Vagina (tissue), 2 donors: Measurements from ENCODE around the gene ADAMTSL3. TPM values are rescaled to one million over a fixed set of nuclear protein-coding genes. Genes with fewer than 3 reads are reported as not detected.
A peak's percentile ranks its signal among the peaks of the same experiment; 100 is the strongest.

Source experiments
- DNase-seq, 2 donors: peaks; one replicate each; pipeline ENCODE4 v3.0.0-alpha.2; 2017; ENCODE audit errors: extremely low spot score in 2 of 2
- H3K27ac ChIP-seq: fragments of 200-600 bp; sonication (generic); one replicate; pipeline ENCODE4 v1.5.1; 2019
- H3K27me3 ChIP-seq: fragments of 200-600 bp; sonication (generic); one replicate; pipeline ENCODE4 v1.5.1; 2019
- H3K36me3 ChIP-seq, 2 donors: fragments of 200-600 bp; sonication (generic); one replicate each; pipeline ENCODE4 v1.5.1; 2017 to 2019
- H3K4me1 ChIP-seq: fragments of 200-600 bp; sonication (generic); one replicate; pipeline ENCODE4 v1.5.1; 2019
- H3K4me3 ChIP-seq, 2 donors: fragments of 200-600 bp; sonication (generic); 1 replicate in 1 of 2; 2 replicates in 1 of 2; pipeline ENCODE4 v1.5.1; 2016 to 2019
- H3K9me3 ChIP-seq: fragments of 200-600 bp; sonication (generic); one replicate; pipeline ENCODE4 v1.5.1; 2019
- POLR2A ChIP-seq, 2 donors: fragments of 450-650 bp; IDR thresholded peaks; one replicate each; pipeline ENCODE4 v1.6.1; 2017; ENCODE audit warnings: antibody characterized with exemption in 2 of 2, mild to moderate bottlenecking in 2 of 2, moderate library complexity in 2 of 2
- POLR2AphosphoS5 ChIP-seq, 2 donors: sonication (generic); formaldehyde crosslinking; IDR thresholded peaks; one replicate each; pipeline ENCODE4 v1.9.0; 2017; ENCODE audit warnings: antibody characterized with exemption in 2 of 2, mild to moderate bottlenecking in 2 of 2, low read depth in 1 of 2; ENCODE audit not compliant: insufficient read depth in 1 of 2
- intact Hi-C: fragments of 100-400 bp; cut with DNase I; formaldehyde crosslinking; loops from one replicate; pipeline ENCODE4 v1.15.1; 2023
- total RNA-seq: library from RNA; depleted of rRNA; stranded (reverse); fragments of >200 nt; gene quantifications from one replicate; pipeline ENCODE4 v1.2.3, GENCODE V29; 2016
- TF ChIP-seq, protein P1 (sequence below), 3 experiments: fragments of 450-650 bp in 2 of 3; fragments of 200-600 bp in 1 of 3; sonication (generic) in 1 of 3; IDR thresholded peaks; one replicate each; pipeline ENCODE4 v1.5.1; 2017 to 2019; ENCODE audit warnings: antibody characterized with exemption in 3 of 3, mild to moderate bottlenecking in 2 of 3, moderate library complexity in 2 of 3

Gene ADAMTSL3
- total RNA-seq, 1 donor from 2014 or later = 4.2 TPM

DNA sequence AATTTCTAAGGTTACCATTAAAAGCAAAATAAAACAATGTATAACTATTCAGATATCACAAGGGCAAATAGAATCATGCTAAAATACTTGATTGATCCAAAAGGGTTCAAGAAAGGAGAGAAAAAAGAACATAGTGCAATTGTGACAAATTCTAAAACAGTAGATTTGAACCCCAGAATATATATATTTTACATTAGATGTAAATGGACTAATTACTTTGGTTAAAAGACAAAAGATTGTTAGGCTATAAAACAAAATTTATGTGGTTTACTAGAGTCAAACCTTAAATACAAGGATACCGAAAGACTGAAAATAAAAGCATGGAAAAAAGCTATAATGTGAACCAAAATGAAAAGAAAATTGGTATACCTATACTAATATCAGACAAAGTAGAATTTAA, 129.3 kb downstream of the ADAMTSL3 start:
- no peaks in the 10 kb centered on the region for H3K27me3 ChIP-seq
- H3K4me1 ChIP-seq = no peaks in the 10 kb centered on the region
- no peak overlapping the region for H3K4me3 ChIP-seq
- no peak for DNase-seq
- H3K27ac ChIP-seq = no peak overlapping the region
- no peaks in the 10 kb centered on the region for H3K36me3 ChIP-seq
- intact Hi-C loops = no loop called here
- H3K9me3 ChIP-seq = no peaks in the 10 kb centered on the region
- TF ChIP-seq POLR2AphosphoS5 (IDR thresholded peaks at IDR 0.05; ENCODE audit: insufficient read depth in 1 of 2, low read depth in 1 of 2) (no peak), POLR2A (IDR thresholded peaks at IDR 0.05) (no peak)
- TF ChIP-seq, protein P1, sequence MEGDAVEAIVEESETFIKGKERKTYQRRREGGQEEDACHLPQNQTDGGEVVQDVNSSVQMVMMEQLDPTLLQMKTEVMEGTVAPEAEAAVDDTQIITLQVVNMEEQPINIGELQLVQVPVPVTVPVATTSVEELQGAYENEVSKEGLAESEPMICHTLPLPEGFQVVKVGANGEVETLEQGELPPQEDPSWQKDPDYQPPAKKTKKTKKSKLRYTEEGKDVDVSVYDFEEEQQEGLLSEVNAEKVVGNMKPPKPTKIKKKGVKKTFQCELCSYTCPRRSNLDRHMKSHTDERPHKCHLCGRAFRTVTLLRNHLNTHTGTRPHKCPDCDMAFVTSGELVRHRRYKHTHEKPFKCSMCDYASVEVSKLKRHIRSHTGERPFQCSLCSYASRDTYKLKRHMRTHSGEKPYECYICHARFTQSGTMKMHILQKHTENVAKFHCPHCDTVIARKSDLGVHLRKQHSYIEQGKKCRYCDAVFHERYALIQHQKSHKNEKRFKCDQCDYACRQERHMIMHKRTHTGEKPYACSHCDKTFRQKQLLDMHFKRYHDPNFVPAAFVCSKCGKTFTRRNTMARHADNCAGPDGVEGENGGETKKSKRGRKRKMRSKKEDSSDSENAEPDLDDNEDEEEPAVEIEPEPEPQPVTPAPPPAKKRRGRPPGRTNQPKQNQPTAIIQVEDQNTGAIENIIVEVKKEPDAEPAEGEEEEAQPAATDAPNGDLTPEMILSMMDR (IDR thresholded peaks at IDR 0.05) = no peak

DNA sequence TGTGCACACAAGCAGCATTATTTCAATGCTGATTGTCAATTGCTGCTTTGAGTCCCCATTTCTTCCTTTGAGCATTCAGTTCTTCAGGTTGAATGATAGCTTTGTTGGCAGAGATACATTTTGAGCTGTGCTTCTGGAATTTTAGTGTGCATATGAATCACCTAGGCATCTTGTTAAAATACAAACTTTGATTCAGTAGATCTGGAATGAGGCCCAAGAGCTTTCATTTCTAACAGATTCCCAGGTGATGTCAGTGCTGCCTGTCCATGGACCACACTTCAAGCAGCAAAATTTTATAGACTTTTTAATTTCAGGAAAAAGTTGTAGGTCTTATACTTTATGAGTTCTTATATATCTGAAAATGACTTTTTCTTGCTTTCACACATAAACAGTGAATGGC, 131.1 kb downstream of the ADAMTSL3 start:
- intact Hi-C loops = no loop called here
- Histone ChIP-seq H3K4me1 (no peaks in the 10 kb centered on the region), H3K27ac (no peak overlapping the region), H3K27me3 (no peaks in the 10 kb centered on the region), H3K4me3 (no peak overlapping the region), H3K9me3 (no peaks in the 10 kb centered on the region), H3K36me3 (no peaks in the 10 kb centered on the region)
- TF ChIP-seq, protein P1 (IDR thresholded peaks at IDR 0.05) = no peak
- TF ChIP-seq POLR2AphosphoS5 (IDR thresholded peaks at IDR 0.05; ENCODE audit: insufficient read depth in 1 of 2, low read depth in 1 of 2) = peak in 1 of 2 donors; percentile 38
- DNase-seq = no peak

DNA sequence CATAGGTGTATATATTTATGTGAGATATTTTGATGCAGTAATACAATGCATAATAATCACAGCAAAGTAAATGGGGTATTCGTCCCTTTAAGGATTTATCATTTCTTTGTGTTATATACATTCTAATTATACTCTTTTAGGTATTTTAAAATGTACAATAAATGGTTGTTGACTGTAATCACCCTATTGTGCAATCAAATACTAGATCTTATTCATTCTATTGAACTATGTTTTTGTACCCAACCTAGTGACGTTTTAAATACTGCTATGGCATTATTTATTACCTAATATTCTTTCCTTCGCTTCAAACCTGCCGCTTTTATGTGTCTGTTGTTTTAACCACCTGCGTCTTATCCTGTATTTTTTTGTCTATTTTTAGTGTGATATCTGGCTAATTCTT, 132.4 kb downstream of the ADAMTSL3 start:
- Histone ChIP-seq H3K27ac (no peak overlapping the region), H3K27me3 (no peaks in the 10 kb centered on the region), H3K4me3 (no peak overlapping the region), H3K36me3 (no peaks in the 10 kb centered on the region), H3K9me3 (no peaks in the 10 kb centered on the region), H3K4me1 (no peaks in the 10 kb centered on the region)
- no peak for DNase-seq
- TF ChIP-seq POLR2A (IDR thresholded peaks at IDR 0.05) (no peak), POLR2AphosphoS5 (IDR thresholded peaks at IDR 0.05; ENCODE audit: insufficient read depth in 1 of 2, low read depth in 1 of 2) (no peak)
- TF ChIP-seq, protein P1 (IDR thresholded peaks at IDR 0.05) = no peak
- intact Hi-C loops = no loop called here

DNA sequence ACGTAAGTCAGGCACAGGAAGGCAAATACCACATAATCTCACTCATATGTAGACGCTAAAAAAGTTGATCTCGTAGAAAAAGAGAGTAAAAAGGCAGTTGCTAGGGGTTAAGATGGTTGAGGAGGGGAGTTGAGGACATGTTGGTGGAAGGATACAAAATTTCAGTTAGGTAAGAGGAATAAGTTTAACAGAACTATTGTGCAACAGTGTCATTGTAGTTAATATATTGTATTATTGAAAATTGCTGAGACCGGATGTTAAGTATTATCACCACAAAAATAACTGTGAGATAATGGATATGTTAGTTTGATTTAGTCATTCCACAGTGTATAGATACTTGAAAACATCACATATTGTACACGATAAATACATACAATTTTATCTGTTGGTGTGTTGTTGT, 139.1 kb downstream of the ADAMTSL3 start:
- Histone ChIP-seq H3K4me1 (no peaks in the 10 kb centered on the region), H3K27me3 (no peaks in the 10 kb centered on the region), H3K27ac (no peak overlapping the region), H3K4me3 (no peak overlapping the region), H3K36me3 (no peaks in the 10 kb centered on the region), H3K9me3 (no peaks in the 10 kb centered on the region)
- no peak for DNase-seq
- intact Hi-C loops = no loop called here
- no peak for TF ChIP-seq POLR2A (IDR thresholded peaks at IDR 0.05)
- TF ChIP-seq, protein P1 (IDR thresholded peaks at IDR 0.05) = no peak
- no peak for TF ChIP-seq POLR2AphosphoS5 (IDR thresholded peaks at IDR 0.05; ENCODE audit: insufficient read depth in 1 of 2, low read depth in 1 of 2)

DNA sequence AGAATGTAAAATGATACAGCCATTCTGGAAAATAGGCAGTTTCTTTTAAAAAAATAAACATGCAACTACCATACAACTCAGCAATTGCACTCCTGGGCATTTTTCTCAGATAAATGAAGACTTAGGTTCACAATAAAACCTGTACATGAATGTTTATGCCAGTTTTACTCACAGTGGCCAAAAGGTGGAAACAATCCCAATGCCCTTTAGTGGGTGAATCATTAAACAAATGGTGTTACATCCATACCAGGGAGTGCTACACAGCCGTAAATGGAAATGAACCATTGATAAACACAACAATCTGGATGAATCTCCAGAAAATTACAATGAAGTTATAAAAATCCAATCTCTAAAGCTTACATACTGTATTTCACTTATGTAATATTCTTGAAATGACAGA, 140.3 kb downstream of the ADAMTSL3 start:
- no peak for DNase-seq
- Histone ChIP-seq H3K27me3 (no peaks in the 10 kb centered on the region), H3K36me3 (no peaks in the 10 kb centered on the region), H3K4me3 (no peak overlapping the region), H3K9me3 (no peaks in the 10 kb centered on the region), H3K27ac (no peak overlapping the region), H3K4me1 (no peaks in the 10 kb centered on the region)
- intact Hi-C loops = no loop called here
- TF ChIP-seq POLR2AphosphoS5 (IDR thresholded peaks at IDR 0.05; ENCODE audit: insufficient read depth in 1 of 2, low read depth in 1 of 2) (no peak), POLR2A (IDR thresholded peaks at IDR 0.05) (no peak)
- TF ChIP-seq, protein P1 (IDR thresholded peaks at IDR 0.05) = no peak
